PFSK-1 (cell line): ENCODE data around the gene TERT.

Source experiments
- FOXP2 ChIP-seq: optimal IDR thresholded peaks from 2 replicates; pipeline ENCODE3; 2011; ENCODE audit warnings: borderline replicate concordance, control low read depth, inconsistent platforms; ENCODE audit not compliant: insufficient read depth; ENCODE audit errors: extremely low read length, extremely low read depth
- POLR2AphosphoS5 ChIP-seq: IDR thresholded peaks from 2 replicates; pipeline ENCODE4 v1.6.1; 2012; ENCODE audit warnings: low read depth, mild to moderate bottlenecking, control low read depth, low read length, moderate library complexity
- SIN3A ChIP-seq: IDR thresholded peaks from 2 replicates; pipeline ENCODE4 v1.6.1; 2012; ENCODE audit warnings: mild to moderate bottlenecking, low read length, moderate library complexity, borderline replicate concordance; ENCODE audit not compliant: insufficient read depth
- TAF1 ChIP-seq: IDR thresholded peaks from 2 replicates; pipeline ENCODE4 v1.6.1; 2012; ENCODE audit warnings: low read length, control low read depth, borderline replicate concordance; ENCODE audit not compliant: insufficient read depth
- TF ChIP-seq, protein P1 (sequence below), 2 experiments: IDR thresholded peaks; 2 replicates each; pipeline versions ENCODE4 v1.6.1 to v1.8.0; 2011 to 2012; ENCODE audit warnings: low read depth in 2 of 2, low read length in 2 of 2, control low read depth in 1 of 2, inconsistent platforms in 1 of 2, mild to moderate bottlenecking in 1 of 2, moderate library complexity in 1 of 2; ENCODE audit not compliant: insufficient read depth in 1 of 2

The TERT gene

GRCh38 chr5:1270933-1271914 is 23.6 kb downstream of the TERT start:
- TF ChIP-seq SIN3A, result no peak
- no peak for TF ChIP-seq TAF1

DNA sequence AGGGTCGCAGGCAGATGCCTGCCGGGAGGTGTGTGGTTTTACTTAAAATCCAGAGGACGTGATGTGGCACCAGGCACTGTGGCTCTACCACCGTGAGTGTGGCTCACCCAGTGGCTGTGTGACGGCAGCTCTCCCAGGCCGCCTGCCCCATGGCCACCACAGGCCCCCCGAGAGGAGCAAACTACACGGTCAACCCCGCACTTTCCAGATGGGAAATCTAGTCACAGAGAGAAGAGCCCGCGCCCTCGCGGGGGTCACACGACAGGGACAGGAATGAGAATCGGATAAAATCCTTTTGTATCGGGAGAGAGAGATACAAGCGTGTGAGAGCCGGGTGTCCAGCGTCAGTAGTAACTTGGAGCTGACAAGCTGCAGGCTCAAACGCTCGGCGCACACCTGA is 24.4 kb downstream of the TERT start:
- no peak for TF ChIP-seq POLR2AphosphoS5
- TF ChIP-seq, protein P1, sequence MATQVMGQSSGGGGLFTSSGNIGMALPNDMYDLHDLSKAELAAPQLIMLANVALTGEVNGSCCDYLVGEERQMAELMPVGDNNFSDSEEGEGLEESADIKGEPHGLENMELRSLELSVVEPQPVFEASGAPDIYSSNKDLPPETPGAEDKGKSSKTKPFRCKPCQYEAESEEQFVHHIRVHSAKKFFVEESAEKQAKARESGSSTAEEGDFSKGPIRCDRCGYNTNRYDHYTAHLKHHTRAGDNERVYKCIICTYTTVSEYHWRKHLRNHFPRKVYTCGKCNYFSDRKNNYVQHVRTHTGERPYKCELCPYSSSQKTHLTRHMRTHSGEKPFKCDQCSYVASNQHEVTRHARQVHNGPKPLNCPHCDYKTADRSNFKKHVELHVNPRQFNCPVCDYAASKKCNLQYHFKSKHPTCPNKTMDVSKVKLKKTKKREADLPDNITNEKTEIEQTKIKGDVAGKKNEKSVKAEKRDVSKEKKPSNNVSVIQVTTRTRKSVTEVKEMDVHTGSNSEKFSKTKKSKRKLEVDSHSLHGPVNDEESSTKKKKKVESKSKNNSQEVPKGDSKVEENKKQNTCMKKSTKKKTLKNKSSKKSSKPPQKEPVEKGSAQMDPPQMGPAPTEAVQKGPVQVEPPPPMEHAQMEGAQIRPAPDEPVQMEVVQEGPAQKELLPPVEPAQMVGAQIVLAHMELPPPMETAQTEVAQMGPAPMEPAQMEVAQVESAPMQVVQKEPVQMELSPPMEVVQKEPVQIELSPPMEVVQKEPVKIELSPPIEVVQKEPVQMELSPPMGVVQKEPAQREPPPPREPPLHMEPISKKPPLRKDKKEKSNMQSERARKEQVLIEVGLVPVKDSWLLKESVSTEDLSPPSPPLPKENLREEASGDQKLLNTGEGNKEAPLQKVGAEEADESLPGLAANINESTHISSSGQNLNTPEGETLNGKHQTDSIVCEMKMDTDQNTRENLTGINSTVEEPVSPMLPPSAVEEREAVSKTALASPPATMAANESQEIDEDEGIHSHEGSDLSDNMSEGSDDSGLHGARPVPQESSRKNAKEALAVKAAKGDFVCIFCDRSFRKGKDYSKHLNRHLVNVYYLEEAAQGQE (IDR thresholded peaks at IDR 0.05; ENCODE audit: insufficient read depth in 1 of 2, low read depth in 2 of 2, low read length in 2 of 2), result no peak
- TF ChIP-seq FOXP2, result no peak
- no peak for TF ChIP-seq SIN3A
- no peak for TF ChIP-seq TAF1

DNA sequence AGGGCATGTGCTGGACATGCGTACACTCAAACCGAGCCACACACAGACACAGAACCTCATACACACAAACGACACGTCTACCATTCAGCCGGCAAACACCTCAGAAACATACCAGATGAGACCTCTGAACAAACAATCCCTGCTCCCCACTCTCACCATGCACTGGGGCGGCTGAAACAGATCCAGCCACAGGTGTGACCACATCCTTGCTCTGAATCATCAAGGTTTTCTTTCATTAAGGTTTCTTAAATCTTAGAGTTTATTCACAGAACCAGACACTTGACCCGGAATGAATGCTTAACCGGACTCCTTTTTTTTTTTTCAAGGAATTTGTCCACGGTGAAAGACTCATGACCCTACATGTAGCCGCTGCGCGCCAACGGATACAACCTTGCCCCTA is 26.2 kb downstream of the TERT start:
- TF ChIP-seq SIN3A (no peak), TAF1 (no peak), FOXP2 (no peak), POLR2AphosphoS5 (no peak)
- TF ChIP-seq, protein P1 (IDR thresholded peaks at IDR 0.05; ENCODE audit: insufficient read depth in 1 of 2, low read depth in 2 of 2, low read length in 2 of 2), result no peak

- TF ChIP-seq TAF1 (no peak), SIN3A (no peak), POLR2AphosphoS5 (no peak), FOXP2 (no peak)
- TF ChIP-seq, protein P1 (IDR thresholded peaks at IDR 0.05; ENCODE audit: insufficient read depth in 1 of 2, low read depth in 2 of 2, low read length in 2 of 2), result no peak
Observed at GRCh38 chr5:1268056-1268455, 26.8 kb downstream of the TERT start.

DNA sequence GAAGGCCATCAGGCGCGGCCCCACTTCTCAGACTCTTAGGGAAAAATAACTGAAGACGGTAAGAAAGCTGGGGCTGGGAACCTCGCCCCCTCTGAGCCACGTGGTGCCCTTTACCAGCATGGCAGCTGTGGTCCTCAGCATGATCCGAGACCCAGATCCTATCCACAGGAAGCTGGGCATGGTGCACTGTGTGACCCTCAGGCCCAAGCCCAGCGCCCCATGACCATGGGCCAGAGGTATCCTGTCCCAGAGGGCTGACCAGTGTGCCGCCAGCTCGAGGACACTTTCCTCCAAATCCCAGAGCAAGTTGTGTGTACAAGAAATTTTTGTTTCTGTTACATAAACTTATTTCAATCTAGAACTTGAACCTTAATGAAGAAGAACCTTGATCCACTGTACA is 28.1 kb downstream of the TERT start:
- TF ChIP-seq POLR2AphosphoS5 (no peak), SIN3A (no peak), TAF1 (no peak), FOXP2 (no peak)
- TF ChIP-seq, protein P1 (IDR thresholded peaks at IDR 0.05; ENCODE audit: insufficient read depth in 1 of 2, low read depth in 2 of 2, low read length in 2 of 2), result no peak
